HepG2 (cell line): ENCODE measurements around the gene SEMA3B. TPM values are rescaled to one million over a fixed set of nuclear protein-coding genes. Genes with fewer than 3 reads are reported as not detected.

Experiments
- AGO1 ChIP-seq: fragments of 200-400 bp; formaldehyde crosslinking; IDR thresholded peaks from 2 replicates; pipeline ENCODE4 v1.6.1; 2017; ENCODE audit warnings: mild to moderate bottlenecking, low read depth, low read length, moderate library complexity; ENCODE audit not compliant: poor library complexity, severe bottlenecking
- ETV6 ChIP-seq: sonication (generic); formaldehyde crosslinking; conservative IDR thresholded peaks from 2 replicates; pipeline ENCODE4 v1.4.0; 2020; ENCODE audit warnings: missing genetic modification reagents
- FOXM1 ChIP-seq: sonication (generic); formaldehyde crosslinking; IDR thresholded peaks from 2 replicates; pipeline ENCODE4 v1.5.0; 2020; ENCODE audit warnings: missing genetic modification reagents
- HNRNPK ChIP-seq: fragments of 200-400 bp; formaldehyde crosslinking; IDR thresholded peaks from 2 replicates; pipeline ENCODE4 v1.6.1; 2018; ENCODE audit warnings: low read length, low read depth, moderate library complexity, mild to moderate bottlenecking; ENCODE audit not compliant: poor library complexity, severe bottlenecking
- NKX3-1 ChIP-seq: sonication (generic); formaldehyde crosslinking; IDR thresholded peaks from 2 replicates; pipeline ENCODE4 v1.5.0; 2020; ENCODE audit warnings: missing genetic modification reagents
- SETDB1 ChIP-seq: sonication (generic); formaldehyde crosslinking; IDR thresholded peaks from 2 replicates; pipeline ENCODE4 v1.5.1; 2020; ENCODE audit warnings: missing genetic modification reagents, mild to moderate bottlenecking, borderline replicate concordance
- SIN3A ChIP-seq: IDR thresholded peaks from 2 replicates; pipeline ENCODE4 v1.6.1; 2011; ENCODE audit warnings: low read depth, mild to moderate bottlenecking, control low read depth, low read length, borderline replicate concordance
- TBX2 ChIP-seq: sonication (generic); formaldehyde crosslinking; IDR thresholded peaks from 2 replicates; pipeline ENCODE4 v1.5.0; 2020; ENCODE audit warnings: missing genetic modification reagents, mild to moderate bottlenecking, borderline replicate concordance
- ZNF3 ChIP-seq: IDR thresholded peaks from 2 replicates; pipeline ENCODE4 v1.7.0; 2017; ENCODE audit warnings: inconsistent platforms
- ZNF329 ChIP-seq: sonication (generic); formaldehyde crosslinking; IDR thresholded peaks from 2 replicates; pipeline ENCODE4 v1.9.0; 2021; ENCODE audit warnings: low read depth, mild to moderate bottlenecking, missing genetic modification reagents
- polyA plus RNA-seq, 8 experiments: library from polyadenylated mRNA; depleted of rRNA in 3 of 8; stranded (reverse) in 7 of 8; unstranded in 1 of 8; fragments of >200 nt; fragmentation: Illumina TruSeq in 4 of 8; extraction: Trizol in 4 of 8; gene quantifications; 2 replicates each; pipeline versions ENCODE4 v1.2.1 to v1.2.3, GENCODE V29; 2011 to 2016; ENCODE audit warnings: low read depth in 4 of 8, missing spikeins in 1 of 8, mixed read lengths in 1 of 8; ENCODE audit not compliant: insufficient read depth in 1 of 8
- total RNA-seq, 5 experiments: library from RNA; depleted of rRNA; stranded (reverse); fragments of >200 nt; fragmentation: Illumina TruSeq; extraction: Trizol; gene quantifications; 2 replicates each; pipeline ENCODE4 v1.2.3, GENCODE V29; 2016; ENCODE audit warnings: low read depth in 1 of 5
- TF ChIP-seq, protein P1 (sequence below): sonication (generic); formaldehyde crosslinking; IDR thresholded peaks from 2 replicates; pipeline ENCODE4; 2020; ENCODE audit warnings: missing genetic modification reagents, mild to moderate bottlenecking, borderline replicate concordance
- TF ChIP-seq, protein P2 (sequence below): sonication (generic); formaldehyde crosslinking; IDR thresholded peaks from 2 replicates; pipeline ENCODE4 v1.8.1; 2023; ENCODE audit warnings: mild to moderate bottlenecking, inconsistent platforms, moderate library complexity, missing genetic modification reagents, borderline replicate concordance
- TF ChIP-seq, protein P3 (sequence below): IDR thresholded peaks from 2 replicates; pipeline ENCODE4 v1.6.1; 2016; ENCODE audit warnings: low read depth, control low read depth
- TF ChIP-seq, protein P4 (sequence below): sonication (generic); formaldehyde crosslinking; IDR thresholded peaks from 2 replicates; pipeline ENCODE4 v1.9.0; 2021; ENCODE audit warnings: missing genetic modification reagents, borderline replicate concordance
- TF ChIP-seq, protein P5 (sequence below): sonication (generic); formaldehyde crosslinking; IDR thresholded peaks from 2 replicates; pipeline ENCODE4 v1.5.0; 2020; ENCODE audit warnings: mild to moderate bottlenecking, missing genetic modification reagents
- TF ChIP-seq, protein P6 (sequence below): sonication (generic); formaldehyde crosslinking; conservative IDR thresholded peaks from 2 replicates; pipeline ENCODE4 v1.8.0; 2022; ENCODE audit warnings: low read depth, missing genetic modification reagents

Gene SEMA3B
- total and polyA plus RNA-seq, 2 of the 13 experiments (the other 11 are each of a cell fraction or from before 2014, with no cell fraction given) = 93.2 to 158 TPM

DNA sequence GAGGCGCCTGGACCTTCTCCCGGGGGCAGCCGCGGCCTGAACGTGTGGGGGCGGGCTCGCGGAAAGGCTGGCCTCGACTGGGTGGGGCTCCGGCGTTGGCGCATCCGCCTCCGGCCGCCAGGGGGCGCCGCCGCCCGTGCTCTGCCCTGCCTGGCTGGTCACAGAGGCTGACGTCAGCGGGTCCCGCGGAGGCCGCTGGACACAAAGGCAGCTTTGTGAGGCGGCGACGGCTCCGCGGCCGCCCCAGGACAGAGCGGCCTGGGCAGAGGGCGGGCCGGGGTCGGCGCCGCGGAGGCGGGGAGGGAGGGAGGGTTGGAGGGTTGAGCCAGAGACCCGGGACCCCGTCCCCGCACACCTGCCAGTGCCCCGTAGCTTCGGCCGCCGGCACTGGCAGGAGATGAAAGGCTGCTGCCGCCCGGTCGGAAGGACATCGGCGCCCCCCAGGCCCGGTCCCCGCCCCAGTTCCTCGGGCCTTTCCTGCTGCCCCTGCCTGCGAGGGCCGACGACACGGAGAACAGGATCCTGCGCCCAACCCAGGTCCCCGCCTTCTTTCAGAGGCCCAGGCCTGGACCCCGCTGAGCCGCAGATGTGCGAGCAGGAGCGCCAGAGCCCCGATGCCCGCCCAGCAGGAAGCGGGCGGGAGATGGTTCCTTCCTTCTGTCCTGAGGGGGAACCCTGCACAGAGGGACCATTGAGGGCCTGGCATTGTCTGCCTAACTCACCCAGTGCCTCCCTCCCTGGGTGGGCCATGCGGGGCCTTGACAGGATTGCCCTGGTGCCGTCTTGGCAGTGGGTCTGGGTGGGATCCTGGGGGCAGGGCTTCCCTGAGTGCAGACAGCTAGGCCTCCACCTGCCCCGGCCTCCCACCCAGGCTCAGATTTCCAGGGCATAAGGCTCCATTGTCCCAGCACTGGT, 8.7 kb upstream of the SEMA3B start (continued):
- TF ChIP-seq, protein P1, sequence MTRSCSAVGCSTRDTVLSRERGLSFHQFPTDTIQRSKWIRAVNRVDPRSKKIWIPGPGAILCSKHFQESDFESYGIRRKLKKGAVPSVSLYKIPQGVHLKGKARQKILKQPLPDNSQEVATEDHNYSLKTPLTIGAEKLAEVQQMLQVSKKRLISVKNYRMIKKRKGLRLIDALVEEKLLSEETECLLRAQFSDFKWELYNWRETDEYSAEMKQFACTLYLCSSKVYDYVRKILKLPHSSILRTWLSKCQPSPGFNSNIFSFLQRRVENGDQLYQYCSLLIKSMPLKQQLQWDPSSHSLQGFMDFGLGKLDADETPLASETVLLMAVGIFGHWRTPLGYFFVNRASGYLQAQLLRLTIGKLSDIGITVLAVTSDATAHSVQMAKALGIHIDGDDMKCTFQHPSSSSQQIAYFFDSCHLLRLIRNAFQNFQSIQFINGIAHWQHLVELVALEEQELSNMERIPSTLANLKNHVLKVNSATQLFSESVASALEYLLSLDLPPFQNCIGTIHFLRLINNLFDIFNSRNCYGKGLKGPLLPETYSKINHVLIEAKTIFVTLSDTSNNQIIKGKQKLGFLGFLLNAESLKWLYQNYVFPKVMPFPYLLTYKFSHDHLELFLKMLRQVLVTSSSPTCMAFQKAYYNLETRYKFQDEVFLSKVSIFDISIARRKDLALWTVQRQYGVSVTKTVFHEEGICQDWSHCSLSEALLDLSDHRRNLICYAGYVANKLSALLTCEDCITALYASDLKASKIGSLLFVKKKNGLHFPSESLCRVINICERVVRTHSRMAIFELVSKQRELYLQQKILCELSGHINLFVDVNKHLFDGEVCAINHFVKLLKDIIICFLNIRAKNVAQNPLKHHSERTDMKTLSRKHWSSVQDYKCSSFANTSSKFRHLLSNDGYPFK (CRISPR knock-in tag) = peak; percentile 2; the same call in 1 of the 2 replicates
- TF ChIP-seq FOXM1 (CRISPR knock-in tag) (0 out of 2 replicates have a peak, but pooled peaks have one; percentile 7), HNRNPK (peak; percentile 83), ZNF3 (CRISPR knock-in tag) (no peak), ZNF329 (peak; percentile 4; the same call in 1 of the 2 replicates), AGO1 (no peak), SIN3A (peak; percentile 54; the same call in 1 of the 2 replicates), ETV6 (CRISPR knock-in tag) (0 out of 2 replicates have a peak, but pooled peaks have one; percentile 42), NKX3-1 (0 out of 2 replicates have a peak, but pooled peaks have one; percentile 2), SETDB1 (CRISPR knock-in tag) (no peak), TBX2 (peak; percentile 97)
- TF ChIP-seq, protein P2, sequence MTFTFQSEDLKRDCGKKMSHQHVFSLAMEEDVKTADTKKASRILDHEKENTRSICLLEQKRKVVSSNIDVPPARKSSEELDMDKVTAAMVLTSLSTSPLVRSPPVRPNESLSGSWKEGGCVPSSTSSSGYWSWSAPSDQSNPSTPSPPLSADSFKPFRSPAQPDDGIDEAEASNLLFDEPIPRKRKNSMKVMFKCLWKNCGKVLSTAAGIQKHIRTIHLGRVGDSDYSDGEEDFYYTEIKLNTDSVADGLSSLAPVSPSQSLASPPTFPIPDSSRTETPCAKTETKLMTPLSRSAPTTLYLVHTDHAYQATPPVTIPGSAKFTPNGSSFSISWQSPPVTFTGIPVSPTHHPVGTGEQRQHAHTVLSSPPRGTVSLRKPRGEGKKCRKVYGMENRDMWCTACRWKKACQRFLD (CRISPR knock-in tag) = peak; percentile 50; the same call in 1 of the 2 replicates
- TF ChIP-seq, protein P3, sequence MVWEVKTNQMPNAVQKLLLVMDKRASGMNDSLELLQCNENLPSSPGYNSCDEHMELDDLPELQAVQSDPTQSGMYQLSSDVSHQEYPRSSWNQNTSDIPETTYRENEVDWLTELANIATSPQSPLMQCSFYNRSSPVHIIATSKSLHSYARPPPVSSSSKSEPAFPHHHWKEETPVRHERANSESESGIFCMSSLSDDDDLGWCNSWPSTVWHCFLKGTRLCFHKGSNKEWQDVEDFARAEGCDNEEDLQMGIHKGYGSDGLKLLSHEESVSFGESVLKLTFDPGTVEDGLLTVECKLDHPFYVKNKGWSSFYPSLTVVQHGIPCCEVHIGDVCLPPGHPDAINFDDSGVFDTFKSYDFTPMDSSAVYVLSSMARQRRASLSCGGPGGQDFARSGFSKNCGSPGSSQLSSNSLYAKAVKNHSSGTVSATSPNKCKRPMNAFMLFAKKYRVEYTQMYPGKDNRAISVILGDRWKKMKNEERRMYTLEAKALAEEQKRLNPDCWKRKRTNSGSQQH (CRISPR knock-in tag) = peak; percentile 76; the same call in 1 of the 2 replicates
- TF ChIP-seq, protein P4, sequence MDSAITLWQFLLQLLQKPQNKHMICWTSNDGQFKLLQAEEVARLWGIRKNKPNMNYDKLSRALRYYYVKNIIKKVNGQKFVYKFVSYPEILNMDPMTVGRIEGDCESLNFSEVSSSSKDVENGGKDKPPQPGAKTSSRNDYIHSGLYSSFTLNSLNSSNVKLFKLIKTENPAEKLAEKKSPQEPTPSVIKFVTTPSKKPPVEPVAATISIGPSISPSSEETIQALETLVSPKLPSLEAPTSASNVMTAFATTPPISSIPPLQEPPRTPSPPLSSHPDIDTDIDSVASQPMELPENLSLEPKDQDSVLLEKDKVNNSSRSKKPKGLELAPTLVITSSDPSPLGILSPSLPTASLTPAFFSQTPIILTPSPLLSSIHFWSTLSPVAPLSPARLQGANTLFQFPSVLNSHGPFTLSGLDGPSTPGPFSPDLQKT (CRISPR knock-in tag) = no peak
- TF ChIP-seq, protein P5, sequence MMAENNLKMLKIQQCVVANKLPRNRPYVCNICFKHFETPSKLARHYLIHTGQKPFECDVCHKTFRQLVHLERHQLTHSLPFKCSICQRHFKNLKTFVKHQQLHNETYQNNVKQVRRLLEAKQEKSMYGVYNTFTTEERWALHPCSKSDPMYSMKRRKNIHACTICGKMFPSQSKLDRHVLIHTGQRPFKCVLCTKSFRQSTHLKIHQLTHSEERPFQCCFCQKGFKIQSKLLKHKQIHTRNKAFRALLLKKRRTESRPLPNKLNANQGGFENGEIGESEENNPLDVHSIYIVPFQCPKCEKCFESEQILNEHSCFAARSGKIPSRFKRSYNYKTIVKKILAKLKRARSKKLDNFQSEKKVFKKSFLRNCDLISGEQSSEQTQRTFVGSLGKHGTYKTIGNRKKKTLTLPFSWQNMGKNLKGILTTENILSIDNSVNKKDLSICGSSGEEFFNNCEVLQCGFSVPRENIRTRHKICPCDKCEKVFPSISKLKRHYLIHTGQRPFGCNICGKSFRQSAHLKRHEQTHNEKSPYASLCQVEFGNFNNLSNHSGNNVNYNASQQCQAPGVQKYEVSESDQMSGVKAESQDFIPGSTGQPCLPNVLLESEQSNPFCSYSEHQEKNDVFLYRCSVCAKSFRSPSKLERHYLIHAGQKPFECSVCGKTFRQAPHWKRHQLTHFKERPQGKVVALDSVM (CRISPR knock-in tag) = peak; percentile 87
- TF ChIP-seq, protein P6, sequence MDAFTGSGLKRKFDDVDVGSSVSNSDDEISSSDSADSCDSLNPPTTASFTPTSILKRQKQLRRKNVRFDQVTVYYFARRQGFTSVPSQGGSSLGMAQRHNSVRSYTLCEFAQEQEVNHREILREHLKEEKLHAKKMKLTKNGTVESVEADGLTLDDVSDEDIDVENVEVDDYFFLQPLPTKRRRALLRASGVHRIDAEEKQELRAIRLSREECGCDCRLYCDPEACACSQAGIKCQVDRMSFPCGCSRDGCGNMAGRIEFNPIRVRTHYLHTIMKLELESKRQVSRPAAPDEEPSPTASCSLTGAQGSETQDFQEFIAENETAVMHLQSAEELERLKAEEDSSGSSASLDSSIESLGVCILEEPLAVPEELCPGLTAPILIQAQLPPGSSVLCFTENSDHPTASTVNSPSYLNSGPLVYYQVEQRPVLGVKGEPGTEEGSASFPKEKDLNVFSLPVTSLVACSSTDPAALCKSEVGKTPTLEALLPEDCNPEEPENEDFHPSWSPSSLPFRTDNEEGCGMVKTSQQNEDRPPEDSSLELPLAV (CRISPR knock-in tag) = no peak
